ENCODE data around the gene PLXDC2.

The PLXDC2 gene

GRCh38 chr10:19931894-19932590, 115.8 kb downstream of the PLXDC2 start:
- peak overlapping the region; percentile 35 for H3K4me2 ChIP-seq (ENCODE audit: low read length)
- no peaks in the 10 kb centered on the region for H3K27me3 ChIP-seq (ENCODE audit: control insufficient read depth, insufficient read depth, low read length)

DNA sequence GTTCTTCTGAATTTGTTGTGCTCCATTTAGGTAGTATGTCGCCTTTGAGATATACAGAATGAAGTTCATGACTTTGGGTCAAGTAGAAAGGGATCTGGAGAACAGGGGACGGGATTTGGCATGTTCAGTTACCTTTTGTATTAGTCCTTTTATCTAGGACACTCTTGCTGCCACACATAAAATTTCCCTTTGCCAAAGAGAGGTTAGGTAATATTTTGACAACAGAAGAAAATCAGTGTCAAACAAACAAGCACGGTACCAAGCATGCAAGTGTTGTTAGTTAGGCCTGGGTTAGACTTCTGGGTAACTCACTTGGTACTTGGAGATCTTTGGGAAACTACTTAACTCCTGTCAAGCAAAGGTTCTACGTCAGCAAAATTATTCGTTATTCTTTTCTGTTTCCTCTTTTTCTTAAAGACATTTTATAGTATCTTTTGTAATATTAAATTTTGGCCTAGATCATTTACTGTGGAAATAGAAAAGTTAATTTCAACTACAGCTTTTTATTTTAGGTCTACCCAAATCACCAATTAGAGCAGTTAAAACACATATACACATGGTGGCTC, 116.7 kb downstream of the PLXDC2 start:
- H3K9ac ChIP-seq (ENCODE audit: low read depth, low read length), result no peak overlapping the region
- no peaks in the 10 kb centered on the region for H3K36me3 ChIP-seq (ENCODE audit: insufficient read depth, low read length)
- no peak overlapping the region for H3K4me2 ChIP-seq (ENCODE audit: low read length)
- no peak overlapping the region for H3K4me3 ChIP-seq (ENCODE audit: low read length)
- no peaks in the 10 kb centered on the region for H3K9me3 ChIP-seq (replicated peaks; ENCODE audit: low read length)
- H3K27me3 ChIP-seq (ENCODE audit: control insufficient read depth, insufficient read depth, low read length), result no peaks in the 10 kb centered on the region
- H3K4me1 ChIP-seq (ENCODE audit: control insufficient read depth, insufficient read depth, low read length), result peaks cover 32% of the 10 kb centered on the region

More at GRCh38 chr10:19931894-19932590, 115.8 kb downstream of the PLXDC2 start:
- Histone ChIP-seq H3K9ac (ENCODE audit: low read depth, low read length) (no peak overlapping the region), H3K4me1 (ENCODE audit: control insufficient read depth, insufficient read depth, low read length) (peaks cover 32% of the 10 kb centered on the region), H3K9me3 (replicated peaks; ENCODE audit: low read length) (no peaks in the 10 kb centered on the region), H3K4me3 (ENCODE audit: low read length) (no peak overlapping the region), H3K36me3 (ENCODE audit: insufficient read depth, low read length) (no peaks in the 10 kb centered on the region)

DNA sequence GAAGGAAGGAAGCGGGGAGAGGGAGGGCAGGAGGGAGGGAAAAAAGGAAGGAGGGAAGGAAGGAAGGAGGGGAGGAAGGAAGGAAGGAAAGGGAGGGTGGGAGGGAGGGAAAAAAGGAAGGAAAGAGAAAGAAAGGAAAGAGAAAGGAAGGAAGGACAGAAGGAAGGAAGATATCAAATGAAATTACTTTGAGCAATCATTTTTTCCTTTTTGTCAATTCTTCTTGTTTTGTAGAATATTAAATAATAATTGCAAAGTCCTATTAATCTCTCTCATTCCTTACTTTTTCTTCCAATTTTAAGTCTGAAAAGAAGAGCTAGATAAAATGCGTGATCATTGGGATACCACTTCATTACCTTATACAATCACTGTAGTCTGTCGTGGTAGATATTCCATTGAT, 117.5 kb downstream of the PLXDC2 start:
- no peak overlapping the region for H3K4me2 ChIP-seq (ENCODE audit: low read length)
- H3K27me3 ChIP-seq (ENCODE audit: control insufficient read depth, insufficient read depth, low read length), result no peaks in the 10 kb centered on the region

GRCh38 chr10:19935176-19935575, 118.9 kb downstream of the PLXDC2 start:
- H3K36me3 ChIP-seq (ENCODE audit: insufficient read depth, low read length), result no peaks in the 10 kb centered on the region
- H3K4me3 ChIP-seq (ENCODE audit: low read length), result no peak overlapping the region
- no peaks in the 10 kb centered on the region for H3K27me3 ChIP-seq (ENCODE audit: control insufficient read depth, insufficient read depth, low read length)
- H3K4me2 ChIP-seq (ENCODE audit: low read length), result no peak overlapping the region
- H3K9ac ChIP-seq (ENCODE audit: low read depth, low read length), result no peak overlapping the region
- peaks cover 19% of the 10 kb centered on the region for H3K4me1 ChIP-seq (ENCODE audit: control insufficient read depth, insufficient read depth, low read length)
- no peaks in the 10 kb centered on the region for H3K9me3 ChIP-seq (replicated peaks; ENCODE audit: low read length)

More for the DNA sequence above, 117.5 kb downstream of the PLXDC2 start:
- Histone ChIP-seq H3K4me1 (ENCODE audit: control insufficient read depth, insufficient read depth, low read length) (peaks cover 32% of the 10 kb centered on the region), H3K4me3 (ENCODE audit: low read length) (no peak overlapping the region), H3K9ac (ENCODE audit: low read depth, low read length) (no peak overlapping the region), H3K36me3 (ENCODE audit: insufficient read depth, low read length) (no peaks in the 10 kb centered on the region), H3K9me3 (replicated peaks; ENCODE audit: low read length) (no peaks in the 10 kb centered on the region)

- no peaks in the 10 kb centered on the region for H3K36me3 ChIP-seq (ENCODE audit: insufficient read depth, low read length)
- peaks cover 12% of the 10 kb centered on the region for H3K4me1 ChIP-seq (ENCODE audit: control insufficient read depth, insufficient read depth, low read length)
- no peak overlapping the region for H3K4me3 ChIP-seq (ENCODE audit: low read length)
- H3K9me3 ChIP-seq (replicated peaks; ENCODE audit: low read length), result no peaks in the 10 kb centered on the region
- no peaks in the 10 kb centered on the region for H3K27me3 ChIP-seq (ENCODE audit: control insufficient read depth, insufficient read depth, low read length)
- H3K4me2 ChIP-seq (ENCODE audit: low read length), result no peak overlapping the region
- H3K9ac ChIP-seq (ENCODE audit: low read depth, low read length), result no peak overlapping the region
Measured at GRCh38 chr10:19936289-19936688, 120.1 kb downstream of the PLXDC2 start.

DNA sequence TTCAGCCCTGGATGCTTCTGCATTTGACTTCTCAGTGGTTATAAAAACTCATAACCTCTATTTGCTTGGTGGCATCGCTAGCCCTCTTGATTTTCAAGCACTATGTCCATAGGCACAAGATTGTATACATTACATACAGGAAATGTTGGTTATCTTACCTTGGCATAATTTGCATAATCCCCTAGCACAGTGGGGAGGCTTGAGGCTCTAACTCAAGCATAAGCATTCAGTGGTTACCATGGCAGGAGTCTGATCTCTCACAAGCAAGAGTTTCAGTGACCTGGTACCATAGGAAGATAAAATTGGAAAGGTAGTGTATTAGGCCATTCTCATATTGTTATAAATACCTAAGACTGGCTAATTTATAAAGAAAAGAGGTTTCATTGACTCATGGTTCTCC, 121.8 kb downstream of the PLXDC2 start:
- no peak overlapping the region for H3K4me3 ChIP-seq (ENCODE audit: low read length)
- H3K9ac ChIP-seq (ENCODE audit: low read depth, low read length), result no peak overlapping the region
- H3K4me1 ChIP-seq (ENCODE audit: control insufficient read depth, insufficient read depth, low read length), result no peaks in the 10 kb centered on the region
- no peaks in the 10 kb centered on the region for H3K27me3 ChIP-seq (ENCODE audit: control insufficient read depth, insufficient read depth, low read length)
- no peaks in the 10 kb centered on the region for H3K36me3 ChIP-seq (ENCODE audit: insufficient read depth, low read length)
- H3K9me3 ChIP-seq (replicated peaks; ENCODE audit: low read length), result no peaks in the 10 kb centered on the region
- H3K4me2 ChIP-seq (ENCODE audit: low read length), result no peak overlapping the region

GRCh38 chr10:19941206-19941880, 125.1 kb downstream of the PLXDC2 start:
- Histone ChIP-seq H3K4me1 (ENCODE audit: control insufficient read depth, insufficient read depth, low read length) (no peaks in the 10 kb centered on the region), H3K27me3 (ENCODE audit: control insufficient read depth, insufficient read depth, low read length) (no peaks in the 10 kb centered on the region), H3K36me3 (ENCODE audit: insufficient read depth, low read length) (no peaks in the 10 kb centered on the region), H3K4me3 (ENCODE audit: low read length) (no peak overlapping the region), H3K4me2 (ENCODE audit: low read length) (no peak overlapping the region), H3K9me3 (replicated peaks; ENCODE audit: low read length) (no peaks in the 10 kb centered on the region), H3K9ac (ENCODE audit: low read depth, low read length) (no peak overlapping the region)

GRCh38 chr10:19944911-19945663, 128.9 kb downstream of the PLXDC2 start:
- Histone ChIP-seq H3K4me1 (ENCODE audit: control insufficient read depth, insufficient read depth, low read length) (no peaks in the 10 kb centered on the region), H3K9ac (ENCODE audit: low read depth, low read length) (no peak overlapping the region), H3K4me2 (ENCODE audit: low read length) (no peak overlapping the region), H3K9me3 (replicated peaks; ENCODE audit: low read length) (no peaks in the 10 kb centered on the region), H3K4me3 (ENCODE audit: low read length) (no peak overlapping the region), H3K27me3 (ENCODE audit: control insufficient read depth, insufficient read depth, low read length) (no peaks in the 10 kb centered on the region), H3K36me3 (ENCODE audit: insufficient read depth, low read length) (no peaks in the 10 kb centered on the region)

- Histone ChIP-seq H3K9me3 (replicated peaks; ENCODE audit: low read length) (no peaks in the 10 kb centered on the region), H3K4me2 (ENCODE audit: low read length) (no peak overlapping the region), H3K9ac (ENCODE audit: low read depth, low read length) (no peak overlapping the region), H3K4me3 (ENCODE audit: low read length) (no peak overlapping the region), H3K27me3 (ENCODE audit: control insufficient read depth, insufficient read depth, low read length) (no peaks in the 10 kb centered on the region), H3K4me1 (ENCODE audit: control insufficient read depth, insufficient read depth, low read length) (no peaks in the 10 kb centered on the region), H3K36me3 (ENCODE audit: insufficient read depth, low read length) (no peaks in the 10 kb centered on the region)
Measured at GRCh38 chr10:19946245-19946644, 130.0 kb downstream of the PLXDC2 start.

DNA sequence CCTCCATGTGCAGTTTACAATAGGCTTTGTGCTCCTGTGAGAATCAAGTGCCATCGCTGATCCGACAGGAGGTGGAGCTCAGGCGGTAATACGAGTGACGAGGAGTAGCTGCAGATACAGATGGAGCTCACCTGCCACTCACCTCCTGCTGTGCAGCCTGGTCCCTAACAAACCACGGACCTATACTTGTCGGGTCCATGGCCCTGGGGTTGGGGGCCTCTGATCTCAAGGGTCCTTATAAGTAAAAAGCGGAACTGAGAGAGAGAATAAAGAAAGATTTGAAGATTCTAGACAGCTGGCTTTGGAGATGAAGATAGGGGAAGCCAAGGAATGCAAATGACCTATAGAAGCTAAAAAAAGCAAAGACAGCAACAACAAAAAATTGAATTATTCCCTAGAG, 130.6 kb downstream of the PLXDC2 start:
- H3K9me3 ChIP-seq (replicated peaks; ENCODE audit: low read length), result no peaks in the 10 kb centered on the region
- H3K4me1 ChIP-seq (ENCODE audit: control insufficient read depth, insufficient read depth, low read length), result no peaks in the 10 kb centered on the region
- H3K27me3 ChIP-seq (ENCODE audit: control insufficient read depth, insufficient read depth, low read length), result no peaks in the 10 kb centered on the region
- H3K4me3 ChIP-seq (ENCODE audit: low read length), result no peak overlapping the region
- H3K9ac ChIP-seq (ENCODE audit: low read depth, low read length), result no peak overlapping the region
- H3K4me2 ChIP-seq (ENCODE audit: low read length), result no peak overlapping the region
- H3K36me3 ChIP-seq (ENCODE audit: insufficient read depth, low read length), result no peaks in the 10 kb centered on the region

GRCh38 chr10:19947215-19947614, 131.0 kb downstream of the PLXDC2 start:
- H3K9me3 ChIP-seq (replicated peaks; ENCODE audit: low read length), result no peaks in the 10 kb centered on the region
- H3K36me3 ChIP-seq (ENCODE audit: insufficient read depth, low read length), result no peaks in the 10 kb centered on the region
- no peak overlapping the region for H3K9ac ChIP-seq (ENCODE audit: low read depth, low read length)
- H3K4me2 ChIP-seq (ENCODE audit: low read length), result no peak overlapping the region
- H3K4me1 ChIP-seq (ENCODE audit: control insufficient read depth, insufficient read depth, low read length), result no peaks in the 10 kb centered on the region
- no peak overlapping the region for H3K4me3 ChIP-seq (ENCODE audit: low read length)
- no peaks in the 10 kb centered on the region for H3K27me3 ChIP-seq (ENCODE audit: control insufficient read depth, insufficient read depth, low read length)
